SH-SY5Y (cell line): ENCODE results near the gene ATP6V1A.

Experiments
- GATA2 ChIP-seq: IDR thresholded peaks from 2 replicates; pipeline ENCODE4 v1.6.1; 2011; ENCODE audit warnings: mild to moderate bottlenecking, low read depth, low read length
- GATA3 ChIP-seq: IDR thresholded peaks from 2 replicates; pipeline ENCODE4 v1.6.1; 2011; ENCODE audit warnings: low read depth, mild to moderate bottlenecking, low read length, moderate library complexity

Gene ATP6V1A

GRCh38 chr3:113832477-113833164 lies 85.8 kb downstream of the ATP6V1A start:
- TF ChIP-seq GATA3 (no peak), GATA2 (no peak)

DNA sequence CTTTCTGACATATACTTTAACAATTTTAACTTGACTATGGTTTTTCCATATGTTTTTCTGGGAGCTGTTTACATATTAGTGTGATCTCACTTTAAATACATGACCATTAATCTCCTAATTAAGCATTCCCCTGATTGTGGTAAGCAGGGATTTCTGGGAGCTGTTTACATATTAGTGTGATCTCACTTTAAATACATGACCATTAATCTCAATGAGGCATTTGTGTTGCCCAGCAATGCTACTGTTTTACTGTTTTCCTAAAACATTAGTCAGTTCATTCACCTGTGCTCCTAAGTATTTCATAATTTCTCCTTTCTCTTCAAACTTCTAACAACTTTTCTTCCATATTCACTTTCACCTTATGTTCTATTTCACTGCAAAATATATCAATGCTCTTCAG lies 88.1 kb downstream of the ATP6V1A start:
- TF ChIP-seq GATA3 (no peak), GATA2 (no peak)

- TF ChIP-seq GATA3 (no peak), GATA2 (no peak)
Measured at GRCh38 chr3:113838631-113839209, 91.9 kb downstream of the ATP6V1A start, which contains the start of gene GRAMD1C. Gene GRAMD1C (plus strand): TSS chr3:113838788. CDS start chr3:113838910, 122 bp downstream.

- no peak for TF ChIP-seq GATA2
- TF ChIP-seq GATA3: no peak
Measured at GRCh38 chr3:113839551-113839950, 92.7 kb downstream of the ATP6V1A start.

DNA sequence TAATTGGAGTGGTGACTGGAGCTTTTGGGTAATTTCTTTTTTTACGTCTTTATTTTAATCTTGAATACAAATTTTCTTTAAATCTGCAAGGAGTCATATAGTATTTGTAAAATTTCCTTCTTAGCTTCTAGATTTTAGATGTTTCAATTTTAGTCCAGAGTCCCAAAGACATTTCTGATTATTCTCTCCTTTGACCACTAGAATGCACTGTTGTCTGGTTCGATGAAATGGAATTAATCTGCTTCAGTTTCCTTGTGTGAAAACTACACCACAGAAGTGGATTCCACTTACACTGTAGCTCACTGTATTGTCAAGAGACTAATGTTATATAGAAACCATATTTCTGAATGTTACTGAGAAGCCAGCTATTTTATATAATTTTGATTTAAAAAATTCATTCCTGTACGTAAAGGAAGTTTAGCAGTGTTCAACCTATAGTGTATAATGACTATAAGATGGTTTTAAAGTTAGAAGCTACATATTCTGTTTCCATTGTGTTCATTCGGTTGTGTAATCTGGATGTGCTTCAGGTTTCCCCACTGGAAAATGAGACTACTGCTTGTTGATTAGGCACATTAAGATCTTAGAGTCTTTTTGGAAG lies 97.9 kb downstream of the ATP6V1A start:
- TF ChIP-seq GATA3 (no peak), GATA2 (no peak)

GRCh38 chr3:113847247-113847646 lies 100.4 kb downstream of the ATP6V1A start:
- TF ChIP-seq GATA3: no peak
- no peak for TF ChIP-seq GATA2

- TF ChIP-seq GATA3 (no peak), GATA2 (no peak)
Measured at GRCh38 chr3:113847664-113848461, 101.0 kb downstream of the ATP6V1A start.

DNA sequence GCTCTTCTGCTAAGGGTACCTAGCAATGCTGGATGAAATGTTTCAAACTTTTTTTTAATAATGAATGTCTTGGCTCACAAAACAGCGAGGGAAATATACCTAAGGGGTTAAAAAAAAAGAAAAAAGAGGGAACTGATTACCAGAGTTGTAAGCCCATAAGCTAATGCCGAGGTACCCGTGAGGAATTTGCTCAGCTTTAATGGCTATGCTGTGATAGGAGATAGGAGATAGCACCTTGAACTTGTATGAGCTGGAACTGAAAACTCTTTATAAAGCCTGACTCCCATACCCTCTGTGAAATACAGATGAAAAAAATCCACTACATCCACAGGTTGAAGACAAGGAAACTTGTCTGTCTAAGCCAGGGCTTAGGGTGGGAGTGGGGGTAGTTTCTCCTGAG lies 105.7 kb downstream of the ATP6V1A start:
- TF ChIP-seq GATA3: no peak
